ENCODE results near the gene PURA. TPM values are rescaled to one million over a fixed set of nuclear protein-coding genes. Genes with fewer than 3 reads are reported as not detected.

The PURA gene
- total RNA-seq, 4 donors from 2014 or later, result 37.4 to 60.5 (median 44.7) TPM

- Histone ChIP-seq H3K4me3 (replicated peaks in 1 of 3) (no peak overlapping the region), H3K27ac (no peak overlapping the region), H3K27me3 (no peaks in the 10 kb centered on the region), H3K36me3 (no peaks in the 10 kb centered on the region), H3K9me3 (no peaks in the 10 kb centered on the region), H3K4me1 (peaks cover 6 to 7% of the 10 kb centered on the region in 2 donors)
- intact Hi-C loops (cut with DNase I), result loop anchor here (10.0 kb wide), 2 partner anchors 69 to 189 kb away; no protein-coding TSS in a partner anchor
- DNase-seq, result no peak
- WGBS, 2 donors, result 64 to 78% methylated on average over 4 to 5 of the region's 5 CpGs
- TF ChIP-seq CTCF (IDR thresholded peaks at IDR 0.05) (no peak), POLR2A (IDR thresholded peaks at IDR 0.05) (no peak)
These were observed 51.4 kb downstream of the PURA start for GRCh38 chr5:140165101-140165922.

- H3K4me3 ChIP-seq (replicated peaks in 1 of 3), result no peak overlapping the region
- no peak for DNase-seq
- no peaks in the 10 kb centered on the region for H3K9me3 ChIP-seq
- H3K27ac ChIP-seq, result no peak overlapping the region
- peaks cover 6 to 7% of the 10 kb centered on the region in 2 donors for H3K4me1 ChIP-seq
- intact Hi-C loops (cut with DNase I), result loop anchor here (10.0 kb wide), 2 partner anchors 69 to 189 kb away; no protein-coding TSS in a partner anchor
- no peaks in the 10 kb centered on the region for H3K27me3 ChIP-seq
- WGBS, 2 donors, result 58 to 60% methylated on average over 4 of the region's 4 CpGs
- no peak for TF ChIP-seq CTCF (IDR thresholded peaks at IDR 0.05)
- no peak for TF ChIP-seq POLR2A (IDR thresholded peaks at IDR 0.05)
- H3K36me3 ChIP-seq, result no peaks in the 10 kb centered on the region
These were observed 52.0 kb downstream of the PURA start for GRCh38 chr5:140165923-140166270.

- no peak overlapping the region for H3K4me3 ChIP-seq (replicated peaks in 1 of 3)
- intact Hi-C loops (cut with DNase I), result loop anchor here (10.0 kb wide), 2 partner anchors 68 to 188 kb away; no protein-coding TSS in a partner anchor
- H3K27ac ChIP-seq, result no peak overlapping the region
- no peak for DNase-seq
- H3K9me3 ChIP-seq, result no peaks in the 10 kb centered on the region
- peaks cover 6 to 7% of the 10 kb centered on the region in 2 donors for H3K4me1 ChIP-seq
- no peaks in the 10 kb centered on the region for H3K36me3 ChIP-seq
- no peaks in the 10 kb centered on the region for H3K27me3 ChIP-seq
- TF ChIP-seq CTCF (IDR thresholded peaks at IDR 0.05) (no peak), POLR2A (IDR thresholded peaks at IDR 0.05) (no peak)
These were observed 53.0 kb downstream of the PURA start for GRCh38 chr5:140166911-140167310.

- no peaks in the 10 kb centered on the region for H3K27me3 ChIP-seq
- 97 to 98% methylated on average over 2 of the region's 2 CpGs for WGBS, 2 donors
- intact Hi-C loops (cut with DNase I), result loop anchor here (10.0 kb wide), 2 partner anchors 66 to 186 kb away; no protein-coding TSS in a partner anchor
These were observed 54.5 kb downstream of the PURA start for GRCh38 chr5:140168371-140168770.

More at GRCh38 chr5:140168371-140168770, 54.5 kb downstream of the PURA start:
- Histone ChIP-seq H3K27ac (no peak overlapping the region), H3K36me3 (no peaks in the 10 kb centered on the region), H3K9me3 (no peaks in the 10 kb centered on the region), H3K4me3 (replicated peaks in 1 of 3) (no peak overlapping the region), H3K4me1 (peaks cover 6 to 7% of the 10 kb centered on the region in 2 donors)
- TF ChIP-seq CTCF (IDR thresholded peaks at IDR 0.05) (no peak), POLR2A (IDR thresholded peaks at IDR 0.05) (no peak)
- no peak for DNase-seq

All from thyroid gland (tissue), 4 donors.